DMS153 (cell line): Measurements from ENCODE around the gene NCKAP5.

Experiments used
- DNase-seq: peaks from one replicate; lab custom pipeline; 2025; lab: John Stamatoyannopoulos, UW

Gene NCKAP5

DNA sequence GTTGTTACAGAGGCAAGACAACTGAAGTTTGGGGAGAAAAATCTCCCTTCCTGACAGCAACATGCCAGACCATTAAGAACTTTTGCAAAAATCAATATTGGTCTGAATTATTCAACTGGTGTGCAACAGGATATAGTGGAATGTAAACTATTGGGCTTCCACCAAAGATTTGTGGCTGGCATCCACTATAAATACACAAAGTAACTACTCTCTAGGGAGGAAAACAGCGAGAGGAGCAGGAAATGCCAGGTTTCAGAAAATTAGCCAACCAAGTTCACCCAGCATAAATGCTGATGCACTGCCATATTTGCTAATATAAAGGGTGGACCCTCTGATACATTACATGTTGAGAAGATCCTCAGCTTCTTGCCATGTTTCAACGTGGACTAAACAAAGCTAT is 630.6 kb downstream of the NCKAP5 start:
- DNase-seq, result no peak

DNA sequence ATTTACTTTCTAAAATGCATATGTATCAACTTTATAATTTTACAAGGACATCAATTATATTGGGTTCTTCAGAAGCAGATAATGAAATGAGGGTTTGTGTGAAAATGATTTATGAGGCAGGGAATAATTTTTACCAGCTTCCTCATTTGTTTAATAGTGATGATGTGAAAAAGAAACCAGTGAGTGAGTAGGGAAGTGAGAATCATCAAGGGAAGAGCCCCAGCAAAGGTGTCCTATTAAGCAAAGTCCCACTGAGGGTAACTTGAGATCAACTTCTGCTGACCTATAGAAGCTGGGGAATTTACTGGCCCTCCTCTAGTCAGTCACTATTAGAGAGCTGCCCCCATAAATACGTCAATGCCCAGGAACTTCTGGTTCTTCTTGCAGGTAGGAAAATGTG is 631.5 kb downstream of the NCKAP5 start:
- DNase-seq, result no peak

DNA sequence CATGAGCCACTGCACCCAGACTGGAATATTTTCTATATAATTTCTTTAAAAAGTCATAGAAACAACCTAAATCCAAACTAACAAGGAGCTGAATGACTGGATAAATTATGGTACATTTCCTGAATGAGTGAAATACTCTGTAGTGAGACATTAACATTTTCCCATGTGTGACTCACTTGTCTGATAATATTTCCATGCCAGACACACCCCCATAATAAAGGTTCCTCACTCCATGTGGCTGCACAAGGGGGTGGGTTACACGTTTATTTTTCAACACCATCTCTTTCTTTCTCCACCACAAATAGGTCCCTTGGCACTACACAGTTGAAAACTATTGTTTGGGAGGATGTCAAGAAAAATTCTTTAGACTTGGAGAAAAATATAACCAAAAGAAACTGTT is 632.0 kb downstream of the NCKAP5 start:
- no peak for DNase-seq

DNA sequence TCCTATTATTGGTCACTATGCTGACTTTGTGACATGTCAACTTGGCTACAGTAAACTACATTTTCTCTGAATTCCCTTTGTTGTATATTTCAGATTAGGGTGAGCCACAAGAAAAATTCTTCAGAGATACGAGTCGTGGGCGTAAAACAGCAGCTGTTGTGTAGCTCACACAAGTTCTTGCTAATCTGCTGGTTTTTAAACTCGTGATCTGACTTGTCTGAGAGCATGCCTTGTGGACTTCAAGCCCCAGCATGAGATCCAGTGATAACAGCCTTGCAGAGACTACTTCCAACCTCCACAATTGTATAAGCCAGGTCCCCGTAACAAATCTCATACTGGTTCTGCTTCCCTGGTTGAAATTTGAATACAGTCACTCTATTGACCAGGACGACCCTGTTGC is 638.5 kb downstream of the NCKAP5 start:
- no peak for DNase-seq

DNA sequence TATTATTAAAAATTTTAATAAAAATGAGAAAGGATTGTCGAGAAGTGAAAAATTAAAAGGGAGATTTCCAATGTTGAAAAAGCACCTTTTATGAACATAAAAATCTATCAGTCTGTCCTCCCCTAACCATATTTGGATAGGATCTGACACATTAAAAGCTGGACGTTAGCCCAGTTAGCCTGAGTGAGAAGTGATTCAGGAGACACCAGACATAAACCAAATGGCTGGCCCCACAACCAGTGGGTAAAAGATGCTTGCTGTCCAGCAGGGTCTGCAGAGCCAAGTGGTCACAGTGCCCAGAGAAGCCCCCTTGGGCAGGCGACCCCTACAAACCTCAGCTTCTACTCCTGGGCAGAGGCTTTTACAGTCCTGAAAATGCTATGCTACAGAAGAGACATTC is 644.5 kb downstream of the NCKAP5 start:
- DNase-seq, result no peak

DNA sequence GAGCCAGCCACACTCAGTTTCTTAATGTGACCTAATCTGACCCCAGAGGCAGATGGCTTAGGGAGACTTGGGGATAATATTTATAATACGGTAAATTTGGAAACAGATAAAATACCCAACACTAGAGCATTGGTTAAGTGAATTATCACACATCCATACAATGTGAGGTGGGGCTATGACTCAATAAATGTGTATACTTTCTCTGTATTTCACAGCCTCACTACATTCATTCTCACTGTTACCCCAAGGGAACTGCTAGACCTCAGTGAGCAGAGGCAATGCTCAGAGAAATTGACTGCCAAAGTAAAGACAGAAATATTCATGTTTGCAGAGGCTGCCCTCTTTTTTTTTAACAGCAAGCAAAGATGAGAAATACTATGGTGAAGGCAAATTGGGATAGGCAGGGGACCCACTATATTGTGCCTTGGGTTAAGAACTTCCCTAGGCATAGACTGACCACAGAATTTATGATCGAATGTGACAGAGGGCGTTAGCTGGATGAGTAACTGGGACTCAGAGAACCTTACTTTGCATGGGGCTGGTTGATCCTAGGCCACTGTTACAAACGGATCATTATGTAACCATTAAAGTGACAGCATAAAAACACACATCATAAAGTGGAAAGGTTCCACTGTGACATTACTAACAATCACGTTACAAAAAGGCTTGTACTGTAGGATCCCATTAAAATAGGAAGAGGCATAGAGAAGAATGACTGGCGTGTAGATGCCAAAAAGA is 652.3 kb downstream of the NCKAP5 start:
- no peak for DNase-seq

DNA sequence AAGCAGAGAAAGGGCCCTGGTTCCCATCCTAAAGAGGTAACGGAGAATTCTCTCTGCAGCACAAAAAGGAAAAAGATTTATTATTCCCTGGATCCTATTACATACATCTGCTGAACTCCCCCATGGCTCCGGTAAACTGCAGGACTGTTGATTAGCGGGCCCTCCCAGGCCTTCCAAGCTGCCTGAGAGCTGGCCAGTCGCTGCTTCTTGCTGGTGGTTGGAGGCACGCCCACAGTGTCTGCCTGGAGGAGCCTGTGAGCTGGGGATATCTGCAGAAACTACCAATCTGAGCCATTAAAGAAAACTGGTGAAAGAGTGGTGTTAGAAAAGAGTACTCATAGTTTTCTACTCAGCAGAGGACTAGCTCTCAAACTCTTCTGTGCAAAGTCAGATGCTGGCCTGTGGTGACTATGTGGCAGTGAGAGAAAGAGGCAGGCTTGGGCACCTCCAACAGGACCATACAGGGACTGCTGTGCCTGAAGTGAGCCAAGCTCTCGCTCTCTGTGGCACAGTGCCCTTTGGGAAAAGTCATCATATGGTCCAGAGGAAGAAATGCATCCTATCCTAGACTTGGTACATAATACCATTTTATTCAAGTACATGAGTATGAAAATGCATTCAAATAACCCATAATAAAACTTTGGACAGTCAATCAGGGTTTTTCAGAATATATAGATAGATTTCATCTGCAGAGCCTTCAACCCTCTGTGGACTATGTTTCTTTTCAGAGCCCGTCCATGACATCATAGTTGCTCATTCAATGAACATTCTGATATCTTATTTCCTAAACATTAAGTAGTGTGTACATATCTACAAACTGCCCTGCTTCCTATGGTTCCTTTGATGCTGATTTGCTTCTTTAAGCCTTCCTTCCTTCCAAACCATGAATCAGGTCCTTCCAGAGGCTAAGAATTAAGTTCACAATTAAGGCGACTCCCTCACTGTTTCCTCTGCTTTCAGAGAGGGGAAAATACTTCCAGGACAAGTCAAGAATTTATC is 656.2 kb downstream of the NCKAP5 start:
- no peak for DNase-seq

DNA sequence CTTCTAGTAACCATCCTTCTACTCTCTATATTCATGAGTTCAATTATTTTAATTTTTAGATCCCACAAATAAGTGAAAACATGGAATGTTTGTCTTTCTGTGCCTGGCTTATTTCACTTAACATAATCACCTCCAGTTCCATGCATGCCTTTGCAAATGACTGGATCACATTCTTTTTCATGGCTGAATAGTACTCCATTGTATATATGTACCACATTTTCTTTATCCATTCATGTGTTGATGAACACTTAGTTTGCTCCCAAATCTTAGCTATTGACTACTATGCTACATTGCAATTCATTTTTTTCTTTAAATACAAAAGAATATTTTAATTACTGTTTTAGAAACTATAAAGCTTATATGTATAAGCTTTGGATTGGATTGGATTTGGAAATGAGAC is 657.8 kb downstream of the NCKAP5 start:
- no peak for DNase-seq

DNA sequence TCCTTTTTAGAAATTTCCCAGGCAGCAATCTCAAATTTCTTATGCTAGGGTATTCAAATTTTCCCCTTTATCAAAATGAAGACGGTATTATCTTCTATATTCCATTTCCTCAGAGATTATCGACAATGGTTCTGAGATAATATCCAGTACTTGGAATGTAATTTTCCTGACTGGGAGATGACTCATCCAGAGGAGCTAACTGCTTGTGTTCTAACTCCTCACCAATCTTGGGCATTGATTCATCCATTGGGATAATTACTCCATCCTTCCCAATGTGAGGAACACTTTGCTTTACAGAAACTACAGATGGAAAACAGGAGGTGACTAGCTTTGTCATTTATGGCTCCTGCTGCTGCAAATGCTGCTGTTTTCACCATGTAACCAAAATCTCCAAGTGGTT is 658.8 kb downstream of the NCKAP5 start:
- no peak for DNase-seq

DNA sequence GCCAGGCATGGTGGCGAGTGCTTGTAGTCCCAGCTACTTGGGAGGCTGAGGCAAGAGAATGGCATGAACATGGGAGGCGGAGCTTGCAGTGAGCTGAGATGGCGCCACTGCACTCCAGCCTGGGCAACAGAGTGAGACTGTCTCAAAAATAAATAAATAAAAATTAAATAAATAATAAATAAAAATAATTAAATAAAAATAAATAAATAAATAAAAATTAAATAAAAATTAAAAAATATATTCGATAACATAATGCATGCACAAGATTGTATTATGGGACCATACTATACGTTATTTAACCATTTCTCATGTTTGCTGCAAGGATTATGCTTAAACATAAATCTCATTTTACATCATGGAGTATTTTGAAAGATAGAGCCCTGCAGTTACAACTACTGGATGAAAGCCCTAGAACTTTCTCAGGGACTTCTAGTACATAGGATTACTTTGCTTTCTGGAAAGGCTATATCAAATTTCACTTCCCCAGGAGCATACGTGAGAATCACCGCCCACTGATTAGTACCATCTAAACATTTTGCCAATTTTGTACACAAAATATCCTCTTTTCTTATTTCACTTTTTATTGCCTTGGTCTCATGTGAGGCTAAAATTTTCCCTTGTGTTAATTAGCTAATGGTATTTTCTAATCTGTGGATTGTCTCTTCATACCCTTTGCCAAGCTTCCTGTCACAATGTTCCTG is 664.0 kb downstream of the NCKAP5 start:
- no peak for DNase-seq

DNA sequence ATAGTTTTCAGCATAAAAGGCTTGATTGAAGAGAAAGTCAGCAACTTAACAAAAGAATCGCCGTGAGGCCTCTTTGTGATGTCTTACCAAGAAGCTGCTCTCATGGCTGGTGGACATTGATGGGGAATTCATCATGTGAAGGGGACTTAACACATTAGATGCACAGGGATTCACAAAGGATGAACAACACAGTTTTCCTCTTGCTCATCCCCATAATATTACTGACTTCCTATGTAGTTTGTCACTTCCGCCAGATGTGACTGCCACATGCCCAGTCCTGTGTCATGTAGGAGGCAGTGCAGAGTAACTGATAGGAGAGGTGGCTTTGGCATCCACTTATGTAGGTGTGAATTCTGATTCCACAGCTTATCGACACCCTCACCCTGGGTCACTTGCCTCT is 665.6 kb downstream of the NCKAP5 start:
- no peak for DNase-seq

DNA sequence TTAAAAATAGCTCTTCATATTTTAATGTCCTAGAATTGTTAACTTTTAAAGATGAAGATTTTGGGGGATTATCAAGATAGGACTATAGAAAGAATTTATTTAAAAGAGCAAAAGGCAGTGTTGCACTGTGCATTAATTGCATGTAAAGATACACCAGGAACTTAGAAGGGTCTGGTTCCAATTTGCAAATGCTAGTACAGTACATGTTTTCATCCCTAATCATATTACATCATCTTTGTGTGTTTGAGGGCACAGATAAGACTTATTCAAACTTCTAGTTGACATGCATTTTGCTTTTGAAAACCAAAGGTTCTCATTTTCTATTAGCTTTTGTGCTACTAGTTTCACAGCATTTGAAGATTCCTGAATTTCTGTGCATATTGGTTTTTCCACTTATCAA is 666.6 kb downstream of the NCKAP5 start:
- no peak for DNase-seq

DNA sequence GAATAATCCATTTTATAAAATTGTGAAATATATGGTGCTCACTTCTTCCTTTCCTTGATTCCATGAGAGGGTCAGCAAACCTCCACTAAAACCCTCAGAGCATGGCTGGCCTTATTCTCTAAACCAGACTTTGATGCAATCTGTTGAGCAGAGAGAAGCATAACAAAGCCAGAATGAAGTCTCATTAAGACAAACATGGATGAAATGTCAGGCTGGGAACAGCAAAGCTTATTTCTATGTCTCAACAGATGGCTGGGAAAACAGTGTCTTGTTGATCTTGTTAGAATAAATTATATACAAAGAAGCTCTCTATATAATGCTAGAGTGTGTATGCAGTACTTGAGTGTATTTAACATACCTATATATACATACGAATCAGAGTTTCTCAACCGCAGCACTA is 671.2 kb downstream of the NCKAP5 start:
- DNase-seq, result no peak

DNA sequence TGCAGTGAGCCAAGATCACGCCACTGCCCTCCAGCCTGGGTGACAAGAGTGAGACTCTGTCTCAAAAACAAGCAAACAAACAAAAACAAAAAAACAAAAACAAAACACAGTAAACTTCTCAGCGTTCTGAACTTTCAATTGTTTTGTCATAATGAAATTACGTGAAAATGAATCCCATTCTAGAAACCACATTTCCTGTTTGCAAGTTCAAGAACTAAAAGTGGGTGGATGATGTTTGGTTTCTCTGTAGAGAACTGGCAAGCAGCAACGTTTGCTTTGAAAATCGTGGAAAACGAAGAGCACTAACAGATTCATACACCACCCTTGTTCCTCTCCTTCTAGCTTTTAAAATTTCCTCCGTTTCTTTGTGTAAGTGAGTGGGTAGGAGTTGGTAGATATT is 672.2 kb downstream of the NCKAP5 start:
- DNase-seq, result no peak

DNA sequence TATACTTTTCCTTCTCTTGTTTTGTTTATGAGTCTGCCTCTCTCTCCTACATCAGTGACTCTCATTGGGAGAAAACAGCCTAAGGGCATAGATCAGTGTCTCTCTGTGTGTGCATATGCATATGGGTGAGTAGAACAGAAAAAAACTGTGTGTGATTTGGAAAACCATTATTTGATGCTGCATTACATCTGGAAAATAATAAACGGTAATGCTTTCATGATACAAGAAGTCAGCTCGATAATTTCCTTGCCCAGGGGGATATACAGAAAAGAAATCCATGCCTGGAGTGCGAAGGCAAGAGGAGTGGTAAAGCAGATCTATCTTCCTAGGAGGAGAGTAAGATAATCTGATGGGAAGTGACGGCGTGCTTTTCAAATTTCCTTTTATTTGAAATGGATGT is 676.8 kb downstream of the NCKAP5 start:
- DNase-seq, result no peak

DNA sequence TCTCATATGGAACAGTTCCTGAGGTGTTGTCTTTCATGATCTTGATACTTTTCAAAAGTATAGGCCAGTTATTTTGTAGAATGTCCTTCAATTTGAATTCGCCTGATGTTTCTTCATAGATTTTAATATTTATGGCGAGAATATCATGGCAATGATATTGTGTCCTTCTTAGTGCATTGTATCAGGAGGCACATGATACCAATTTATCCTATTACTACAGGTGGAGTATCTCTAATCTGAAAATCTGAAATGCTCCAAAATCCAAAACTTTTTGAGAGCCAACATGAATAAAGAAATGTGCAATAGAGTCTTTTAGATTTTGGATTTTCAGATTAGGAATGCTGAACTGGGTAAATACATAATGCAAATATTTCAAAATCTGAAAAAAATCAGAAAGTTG is 681.7 kb downstream of the NCKAP5 start:
- no peak for DNase-seq

DNA sequence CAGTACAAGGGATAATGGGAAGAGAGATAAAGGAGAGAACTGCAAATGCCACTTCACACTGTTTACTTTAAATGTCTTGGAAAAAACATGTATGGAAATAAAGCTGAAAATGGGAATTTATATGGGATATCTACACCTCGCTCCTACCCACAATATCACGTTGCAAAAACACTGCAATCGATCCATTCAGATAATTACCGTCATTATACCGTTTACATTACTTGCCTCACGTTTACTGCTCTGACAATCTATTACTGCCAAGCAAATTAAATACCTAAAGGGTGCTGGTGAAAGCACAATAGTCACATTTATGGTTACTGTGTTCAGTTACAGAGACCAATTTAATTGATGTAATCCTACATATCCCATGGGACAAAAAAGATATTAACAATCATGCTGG is 683.6 kb downstream of the NCKAP5 start:
- DNase-seq, result peak; percentile 44

DNA sequence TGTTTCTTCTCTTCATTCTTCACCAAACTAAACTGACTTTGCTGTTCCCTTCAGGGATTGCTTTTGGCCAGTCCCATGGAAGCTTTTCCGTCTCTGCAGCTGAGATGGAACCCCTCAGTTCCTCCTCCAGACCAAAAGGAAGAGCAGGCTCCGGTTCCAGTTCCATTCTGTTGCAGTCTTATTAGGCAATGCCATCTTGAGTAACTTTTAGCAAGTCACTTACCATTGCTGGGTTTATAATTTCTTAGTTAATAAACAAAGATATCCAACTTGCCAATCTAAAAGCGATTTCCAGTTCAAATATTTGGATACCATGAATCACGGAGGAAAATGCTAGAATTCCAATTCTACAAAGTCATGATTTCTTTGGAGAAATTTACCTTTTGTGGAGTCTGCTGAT is 684.0 kb downstream of the NCKAP5 start:
- no peak for DNase-seq

DNA sequence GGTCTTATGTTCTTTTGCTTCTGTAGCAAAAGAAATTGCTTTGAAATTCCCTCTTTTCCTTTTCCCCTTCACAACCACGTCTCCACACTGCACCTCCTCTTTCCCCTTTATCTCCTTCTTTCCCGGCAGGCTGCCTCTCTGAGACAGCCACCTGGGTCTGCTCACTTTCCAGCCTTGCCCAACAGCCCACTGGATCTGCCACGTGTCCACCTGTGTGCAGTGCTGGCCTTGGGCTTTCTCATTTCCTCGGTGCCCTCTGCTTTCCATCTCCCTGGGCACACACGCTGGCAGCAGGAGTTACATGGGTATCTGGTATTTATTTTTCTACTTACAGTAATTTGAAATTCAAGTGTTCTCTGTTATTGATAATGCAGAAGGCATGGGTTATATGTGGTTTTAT is 684.8 kb downstream of the NCKAP5 start:
- DNase-seq, result no peak

DNA sequence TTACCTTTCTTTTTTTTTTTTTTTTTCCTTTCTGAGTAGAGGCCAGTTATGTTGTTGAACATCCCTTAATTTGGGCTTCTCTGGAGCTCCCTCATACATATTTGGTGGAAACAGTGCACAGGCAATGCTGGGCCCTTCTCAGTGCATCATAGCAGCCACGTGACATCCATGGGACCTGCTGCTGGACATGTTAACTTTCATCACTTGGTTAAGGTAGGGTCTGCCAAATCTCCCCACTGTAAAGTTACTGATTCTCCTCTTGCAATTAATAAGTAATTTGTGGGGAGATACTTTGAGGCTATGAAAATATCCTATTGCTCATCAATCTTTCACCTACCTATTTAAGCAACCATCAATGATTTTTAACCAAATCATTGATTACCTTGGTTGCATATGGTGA is 686.7 kb downstream of the NCKAP5 start:
- DNase-seq, result no peak

DNA sequence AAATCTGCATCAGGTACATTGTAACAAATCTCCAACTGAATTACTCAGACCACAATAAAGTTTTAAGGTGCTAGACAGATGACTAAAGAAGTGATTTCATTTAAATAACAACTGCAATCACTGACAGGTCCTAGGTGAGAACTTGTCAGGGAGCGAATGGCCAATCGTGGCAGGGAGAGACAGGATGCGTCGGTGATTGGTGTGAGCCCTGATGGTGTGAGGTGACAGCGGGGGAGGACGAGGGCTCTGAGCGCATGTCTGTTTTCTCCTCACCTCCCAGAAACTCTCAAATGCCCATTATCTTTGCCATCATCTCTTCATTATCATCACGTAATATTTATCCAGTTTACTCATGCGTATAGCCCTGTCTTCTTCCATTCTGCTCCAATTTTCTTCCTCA is 690.3 kb downstream of the NCKAP5 start:
- DNase-seq, result no peak

DNA sequence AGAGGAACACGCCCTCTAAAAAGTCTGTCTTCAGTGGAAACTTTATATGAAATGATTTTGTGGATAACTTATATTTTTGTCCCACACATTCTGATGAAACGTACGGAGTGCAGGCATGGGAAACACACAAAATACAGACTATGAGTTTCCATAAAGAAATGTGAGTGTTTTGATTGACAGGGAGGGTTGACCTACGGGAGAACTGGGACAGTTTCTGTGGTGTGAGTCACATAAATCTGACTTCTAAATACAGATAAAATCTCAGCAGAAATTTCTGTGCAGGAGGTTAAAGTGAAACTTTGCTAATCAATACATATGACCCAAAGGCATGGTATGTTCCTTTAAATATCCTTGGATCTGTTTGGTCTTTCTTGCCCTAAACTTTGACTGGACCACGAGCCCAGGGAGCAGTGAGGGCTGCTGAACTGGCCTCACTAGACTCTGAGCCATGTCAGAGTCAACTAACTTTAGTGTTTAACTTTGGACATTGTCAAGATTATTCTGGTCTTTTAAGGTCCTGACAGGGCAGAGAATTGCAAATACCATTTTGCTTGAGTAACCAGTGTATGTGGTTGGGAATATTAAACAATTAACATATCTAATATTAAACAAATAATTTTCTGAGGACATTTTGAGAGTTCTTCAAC is 691.4 kb downstream of the NCKAP5 start:
- no peak for DNase-seq
